GM15510 (cell line): ENCODE results near the gene MRPS34.

ENCODE experiments used
- POLR2A ChIP-seq: IDR thresholded peaks from 3 replicates; pipeline ENCODE4 v1.6.1; 2011; ENCODE audit warnings: borderline replicate concordance; ENCODE audit not compliant: insufficient read length; ENCODE audit errors: extremely low read depth

MRPS34 gene

DNA sequence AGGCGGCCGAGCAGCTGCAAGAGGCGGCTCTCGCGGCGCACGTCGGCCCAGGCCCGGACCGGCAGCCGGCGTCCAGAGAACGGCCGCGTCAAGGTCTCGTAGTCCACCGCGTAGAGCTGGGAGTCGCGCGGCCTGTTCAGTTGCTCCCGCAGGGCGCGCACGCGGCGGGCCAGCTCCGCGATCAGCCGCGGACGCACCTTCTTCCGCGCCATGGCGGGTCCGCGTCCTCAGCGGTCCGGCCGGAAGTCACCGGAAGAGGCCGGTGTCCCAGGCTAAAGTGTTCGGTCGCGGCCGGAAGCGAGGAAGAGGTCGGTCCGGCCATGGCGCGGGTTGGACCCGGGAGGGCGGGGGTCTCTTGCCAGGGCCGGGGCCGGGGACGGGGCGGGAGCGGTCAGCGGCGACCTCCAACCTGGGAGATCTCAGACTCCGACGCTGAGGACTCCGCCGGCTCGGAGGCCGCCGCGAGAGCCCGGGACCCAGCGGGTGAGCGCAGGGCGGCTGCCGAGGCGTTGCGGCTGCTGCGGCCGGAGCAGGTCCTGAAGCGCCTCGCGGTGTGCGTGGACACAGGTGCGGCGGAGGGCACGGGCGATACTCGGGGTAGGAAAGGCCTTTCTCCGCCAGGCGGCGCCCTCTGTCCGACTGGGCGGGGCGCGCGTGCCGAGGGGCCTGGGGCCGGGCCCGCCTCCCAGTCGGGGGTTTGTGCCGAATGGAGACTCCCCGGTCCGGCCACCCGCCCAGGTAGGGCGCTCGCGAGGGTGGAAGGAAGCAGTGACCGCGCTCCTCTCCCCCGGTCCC, at the start of gene MRPS34:
Gene MRPS34, minus strand, starts transcription at position 227 of the 795 bp plus-strand sequence. Its CDS starts 15 bp downstream, at position 212.
- TF ChIP-seq POLR2A = peak; percentile 86

DNA sequence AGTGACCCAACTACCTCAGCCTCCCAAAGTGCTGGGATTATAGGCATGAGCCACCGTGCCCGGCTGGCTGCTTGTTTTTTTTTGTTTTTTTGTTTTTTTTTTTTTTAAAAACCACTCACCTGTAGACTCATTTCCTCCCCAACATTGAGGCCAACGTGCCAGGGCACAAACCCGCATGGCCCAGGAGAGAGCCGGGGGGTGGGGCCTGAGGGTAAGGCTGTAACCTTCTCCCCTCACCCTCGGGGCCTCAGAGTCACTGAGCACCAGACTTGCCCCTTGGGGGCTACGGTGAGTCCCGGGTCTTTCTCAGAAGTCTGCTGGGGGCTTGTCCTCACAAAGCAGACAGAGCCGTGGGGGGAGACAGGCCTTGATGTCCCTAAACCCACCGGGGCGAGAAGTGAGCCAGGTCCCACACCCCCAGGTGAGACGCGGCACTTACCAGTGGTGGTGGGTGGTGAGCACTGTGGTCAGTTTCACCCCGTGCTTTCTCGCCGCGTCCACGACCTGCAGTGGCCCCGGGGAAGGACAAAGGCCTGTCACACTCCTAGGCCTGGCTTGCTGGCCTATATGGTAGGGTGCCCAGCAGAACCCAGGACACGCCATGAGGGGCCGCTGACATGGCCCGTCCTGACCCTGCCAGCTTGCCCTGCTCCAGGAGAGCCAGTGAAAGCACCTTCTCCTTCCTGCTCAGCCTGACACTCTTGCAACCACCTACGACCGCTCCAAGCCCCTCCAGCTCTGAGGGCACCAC, 49.1 kb upstream of the MRPS34 start:
- TF ChIP-seq POLR2A = no peak

DNA sequence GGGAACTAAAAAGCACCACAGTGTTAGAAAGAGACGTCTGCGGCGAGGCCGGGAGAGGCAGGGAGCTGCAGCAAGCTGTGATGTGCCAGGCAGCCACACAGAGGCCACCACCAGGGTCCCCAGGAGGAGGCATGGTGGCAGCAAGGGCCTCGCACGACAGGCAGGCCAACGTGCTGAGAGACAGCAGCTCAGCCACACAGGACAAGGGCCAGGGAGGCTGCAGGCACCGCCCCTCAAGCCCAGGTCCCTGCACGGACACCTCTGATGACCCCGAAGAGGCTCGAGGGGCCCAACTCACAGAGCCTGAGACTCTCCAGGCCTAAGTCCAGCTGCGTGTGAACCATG, 48.0 kb upstream of the MRPS34 start:
- no peak for TF ChIP-seq POLR2A

DNA sequence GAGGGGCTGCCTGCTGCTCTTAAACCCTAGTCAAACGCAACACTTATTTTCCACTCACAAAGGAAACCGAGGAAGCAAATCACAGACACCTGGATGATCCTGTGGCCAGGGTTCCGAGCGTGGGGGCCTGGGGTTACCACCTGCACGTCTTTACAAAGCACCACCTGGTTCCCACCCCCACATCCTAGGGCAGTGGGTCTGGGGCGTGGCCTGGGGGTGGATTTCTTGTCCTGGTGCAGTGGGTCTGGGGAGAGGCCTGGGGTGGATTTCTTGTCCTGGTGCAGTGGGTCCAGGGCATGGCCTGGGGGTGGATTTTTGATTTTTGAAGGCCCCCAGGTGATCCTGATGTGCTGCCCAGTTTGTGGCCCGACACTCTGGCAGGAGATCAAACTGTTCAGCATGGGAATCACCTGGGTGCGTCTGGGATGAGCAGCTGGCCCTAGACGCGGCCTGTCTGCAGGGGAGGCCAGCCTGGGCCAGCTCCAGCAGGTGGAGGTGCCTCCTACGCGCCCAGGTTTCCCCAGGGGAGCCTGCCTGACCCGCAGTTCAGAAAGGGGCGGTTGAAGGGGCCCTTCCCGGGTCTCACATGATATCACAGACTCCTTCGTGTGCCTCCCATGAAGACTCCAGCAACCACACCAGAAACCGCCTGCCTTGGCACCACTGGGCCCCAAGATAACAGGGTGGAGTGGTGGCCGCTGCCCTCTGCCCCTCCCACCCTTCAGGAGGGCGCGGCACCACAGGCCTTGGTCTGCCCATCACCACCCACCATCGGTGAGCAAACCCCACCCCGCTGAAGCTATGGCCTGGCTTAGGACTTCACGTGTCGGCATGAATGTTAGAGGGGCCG, 47.4 kb upstream of the MRPS34 start:
- no peak for TF ChIP-seq POLR2A

DNA sequence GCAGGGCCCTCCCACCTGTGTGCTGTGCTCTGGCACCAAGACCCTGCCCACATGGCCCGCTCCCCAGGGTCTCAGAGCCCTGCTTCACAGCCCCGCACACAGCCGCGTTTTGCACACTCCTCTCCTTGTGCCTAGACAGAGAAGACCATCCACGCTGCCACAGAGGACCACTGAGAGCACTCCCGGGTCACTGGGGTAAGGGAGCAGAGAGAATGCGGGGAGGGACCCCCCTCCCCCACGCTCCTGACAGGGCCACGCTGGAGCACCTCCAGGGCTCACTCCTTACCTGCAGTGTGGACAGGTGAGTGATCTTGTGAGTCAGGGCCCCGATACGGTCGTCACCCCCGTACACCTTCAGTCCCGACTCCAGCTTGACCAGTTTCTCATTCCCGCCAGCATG, 46.7 kb upstream of the MRPS34 start:
- TF ChIP-seq POLR2A = no peak

DNA sequence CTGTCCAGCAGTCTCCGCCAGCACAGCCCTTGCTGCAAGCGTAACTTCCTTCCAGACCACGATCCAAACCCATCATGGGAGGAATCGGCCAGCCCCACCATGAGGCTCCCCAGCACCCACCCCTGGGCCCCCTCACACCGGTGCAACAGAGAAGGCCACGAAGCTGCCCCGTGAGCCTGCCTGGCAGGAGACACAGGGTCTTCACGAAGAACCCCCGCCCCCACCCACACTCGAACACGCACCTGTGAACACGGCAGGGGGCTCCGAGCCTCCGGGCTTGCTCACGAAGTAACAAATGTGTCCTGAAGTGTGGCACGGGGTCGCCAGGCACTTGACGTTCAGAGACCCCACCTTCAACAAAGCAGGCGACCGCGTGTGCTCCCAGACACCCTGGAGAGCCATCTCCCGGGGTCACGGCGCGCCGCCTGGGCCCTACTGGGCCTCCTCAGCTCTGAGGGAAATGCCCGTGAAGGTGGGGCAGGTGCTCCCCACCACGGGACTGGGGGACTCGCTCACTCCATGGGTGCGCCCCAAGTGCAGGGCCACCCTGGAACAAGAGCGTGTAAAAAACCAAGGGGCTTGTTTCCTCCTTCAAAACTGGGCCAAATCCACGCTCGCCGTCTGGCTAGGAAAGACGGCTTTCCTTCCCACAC, 46.1 kb upstream of the MRPS34 start:
- TF ChIP-seq POLR2A = no peak

DNA sequence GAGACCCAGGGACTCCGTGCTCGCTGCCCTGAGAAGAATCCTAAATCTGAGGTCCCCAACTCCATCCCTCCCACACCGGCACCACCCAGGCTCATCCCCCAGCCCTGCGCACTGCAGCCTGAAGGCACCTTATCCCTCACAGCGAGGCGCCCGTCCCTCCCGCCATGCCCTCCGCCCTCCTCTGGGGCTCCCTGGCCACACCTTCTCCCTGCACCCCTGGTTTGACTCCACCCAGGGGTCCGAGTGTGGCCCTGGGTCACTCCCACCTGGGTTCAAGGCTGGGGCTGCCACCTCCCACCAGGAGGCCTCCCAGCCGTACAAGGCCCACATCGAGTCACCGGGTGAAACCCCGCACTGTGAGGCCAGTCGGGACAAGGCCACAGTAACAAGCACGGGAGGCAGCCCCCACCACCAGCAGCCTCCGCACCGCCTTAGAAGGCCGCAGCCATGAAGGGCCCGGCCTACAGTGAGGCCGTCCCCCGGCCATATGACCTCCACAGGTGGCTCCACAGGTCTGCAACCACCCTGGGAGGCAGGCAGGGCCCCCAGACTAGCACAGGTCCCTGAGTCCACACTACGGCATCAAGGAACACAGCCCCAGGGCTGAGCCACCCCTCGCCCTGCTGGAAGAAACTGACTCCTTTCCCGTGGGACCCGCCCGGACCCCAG, 45.4 kb upstream of the MRPS34 start:
- TF ChIP-seq POLR2A = no peak

DNA sequence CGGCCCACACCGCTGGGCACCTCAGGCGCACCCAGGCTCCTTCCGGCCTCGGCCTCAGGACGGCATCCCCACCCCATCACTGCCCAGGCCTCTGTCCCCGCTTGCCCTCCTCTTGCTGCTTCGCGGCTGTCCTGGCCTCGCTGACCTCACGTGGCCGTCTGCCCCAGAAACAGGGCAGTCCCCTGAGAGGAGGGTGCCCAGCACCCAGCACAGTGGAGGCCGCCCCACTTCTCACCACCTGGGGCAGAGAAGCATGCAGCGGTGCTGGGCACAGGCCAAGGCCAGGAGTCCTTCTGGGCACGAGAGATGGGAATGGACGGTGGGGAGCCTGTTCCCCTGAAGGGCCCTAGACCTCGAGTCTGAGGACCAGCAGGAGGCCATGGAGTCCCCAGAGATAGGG, 44.8 kb upstream of the MRPS34 start:
- TF ChIP-seq POLR2A = no peak

DNA sequence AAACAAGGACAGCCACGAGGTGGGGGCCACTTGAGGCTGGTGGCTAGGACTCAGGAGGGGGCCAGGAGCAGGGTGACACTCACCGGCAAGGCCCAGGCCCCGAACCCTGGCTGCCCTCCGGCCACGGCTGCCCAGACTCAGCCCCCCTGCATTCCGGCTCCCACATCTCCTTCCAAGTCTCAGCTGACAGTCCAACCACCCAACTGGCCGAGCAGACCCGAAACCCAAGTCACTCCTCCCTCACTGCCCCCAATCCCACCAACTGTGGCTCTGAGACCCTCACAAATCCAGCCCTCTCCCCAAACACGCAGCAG, 44.3 kb upstream of the MRPS34 start:
- no peak for TF ChIP-seq POLR2A

DNA sequence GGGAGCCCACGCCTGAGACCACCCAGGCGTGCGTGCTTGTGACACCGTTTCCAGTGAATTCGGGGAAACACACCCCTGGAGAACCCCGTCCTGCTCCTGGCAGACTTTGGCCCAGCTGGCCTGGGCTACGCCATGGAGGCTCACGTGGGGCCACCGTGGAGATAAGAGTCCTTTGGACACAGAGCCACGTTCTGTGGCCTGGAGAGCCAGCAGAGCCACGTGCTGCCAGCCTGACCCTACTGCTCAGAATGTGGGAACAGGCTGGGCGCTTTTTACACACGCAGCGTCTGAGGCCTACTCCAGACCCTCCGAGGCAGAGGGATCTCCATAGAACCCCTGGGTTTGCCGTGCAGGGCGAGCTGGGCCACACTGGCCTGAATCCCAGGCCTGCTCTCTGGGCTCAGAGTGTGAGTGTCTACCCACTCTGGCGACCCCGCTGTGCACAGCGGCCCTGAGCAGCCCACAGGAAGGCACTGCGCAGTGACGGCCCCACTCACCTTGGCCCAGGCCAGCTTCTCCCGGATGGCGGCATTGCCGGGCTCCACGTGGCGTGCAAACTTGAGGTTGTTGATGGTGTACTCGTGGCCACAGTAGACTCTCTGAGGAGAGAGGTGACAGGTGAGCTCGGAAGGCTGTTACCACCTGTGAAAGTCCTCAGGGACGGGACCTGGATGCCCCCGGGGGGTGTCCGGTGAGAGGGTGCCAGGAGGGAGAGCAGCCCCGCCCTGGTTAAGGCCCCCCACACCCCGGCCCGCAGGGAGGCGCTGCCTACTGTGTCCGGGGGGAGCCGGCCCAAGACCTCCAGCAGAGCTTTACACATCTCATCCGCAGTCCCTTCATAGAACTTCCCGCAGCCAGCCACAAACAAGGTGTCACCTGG, 43.7 kb upstream of the MRPS34 start:
- no peak for TF ChIP-seq POLR2A

DNA sequence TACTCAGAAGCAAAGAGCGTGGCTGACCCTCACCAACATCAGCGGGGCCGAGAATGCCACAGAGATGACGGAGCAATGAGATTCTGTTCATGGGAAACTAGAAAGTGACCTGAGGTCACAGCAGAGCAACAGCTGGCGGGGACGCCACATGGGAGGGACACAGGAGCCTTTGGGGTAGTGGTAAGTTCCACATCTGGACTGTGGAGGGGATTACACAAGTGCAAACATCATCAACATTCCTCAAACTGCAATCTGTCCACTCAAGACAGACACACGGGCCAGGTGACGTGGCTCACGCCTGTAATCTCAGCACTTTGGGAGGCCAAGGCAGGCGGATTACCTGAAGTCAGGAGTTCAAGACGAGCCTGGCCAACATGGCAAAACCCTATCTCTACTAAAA, 42.5 kb upstream of the MRPS34 start:
- TF ChIP-seq POLR2A = no peak

DNA sequence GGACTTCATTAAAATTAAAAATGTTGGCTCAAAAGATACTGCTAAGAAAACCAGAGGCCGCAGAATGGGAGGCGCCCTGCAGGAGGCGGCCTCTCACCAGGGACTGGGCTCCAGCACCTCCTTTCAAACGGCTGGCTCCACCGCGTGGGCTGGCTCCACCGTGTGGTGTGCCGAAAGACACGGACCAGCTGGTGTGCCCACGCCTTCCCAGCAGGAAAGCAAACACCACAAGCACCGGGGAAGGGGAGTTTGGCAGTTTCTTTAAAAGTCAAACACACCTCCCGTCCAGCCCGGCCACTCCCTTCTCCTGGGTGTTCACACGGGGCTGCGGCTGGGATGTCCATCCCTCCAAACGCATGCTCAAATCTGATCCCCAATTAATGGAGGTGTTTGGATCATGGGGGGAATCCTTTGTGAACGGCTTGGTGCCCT, 39.8 kb upstream of the MRPS34 start:
- no peak for TF ChIP-seq POLR2A

DNA sequence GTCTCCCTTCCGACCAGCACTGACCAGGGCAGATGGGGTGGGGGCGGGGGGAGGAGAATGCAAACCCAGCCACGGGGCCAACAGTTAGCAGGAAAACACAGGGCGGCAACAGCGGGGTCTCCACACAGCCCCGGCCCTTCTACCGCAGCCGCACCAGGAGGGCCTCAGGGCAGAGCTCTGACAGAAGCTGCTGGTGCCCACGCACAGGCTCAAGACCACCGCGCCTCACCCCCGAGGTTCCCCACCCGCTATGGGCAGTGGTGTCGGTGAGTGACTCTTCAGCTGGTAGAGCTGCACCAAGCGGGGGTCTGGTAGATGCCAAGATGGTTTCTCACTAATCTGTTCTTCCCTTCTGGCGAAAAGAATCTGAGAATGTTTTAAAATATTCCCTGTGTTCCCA, 37.6 kb upstream of the MRPS34 start:
- no peak for TF ChIP-seq POLR2A
